ENCODE results near the gene CCT8L2.
"Not testable (repeated sequence)": the region's sequence is repeated elsewhere in the genome, so short reads cannot be mapped to it uniquely, and the experiment has no call there.

GRCh38 chr22:16566421-16567151 is 26.0 kb downstream of the CCT8L2 start:
- TF ChIP-seq CTCF (conservative IDR thresholded peaks at IDR 0.05; ENCODE audit: low read depth in 2 of 2); REST (IDR thresholded peaks at IDR 0.05; ENCODE audit: unreplicated experiment); POLR2AphosphoS5 (IDR thresholded peaks at IDR 0.05; ENCODE audit: low read depth); STAT1 (IDR thresholded peaks at IDR 0.05; ENCODE audit: unreplicated experiment); ZNF114 (CRISPR knock-in tag; IDR thresholded peaks at IDR 0.05); CREB1 (CRISPR knock-in tag; IDR thresholded peaks at IDR 0.05; ENCODE audit: low read depth); EZH2 (IDR thresholded peaks at IDR 0.05; ENCODE audit: low read depth, unreplicated experiment); ZNF331 (CRISPR knock-in tag; IDR thresholded peaks at IDR 0.05; ENCODE audit: low read depth); JUNB (IDR thresholded peaks at IDR 0.05; ENCODE audit: unreplicated experiment): not testable (repeated sequence)
